H9 (cell line): ENCODE results near the gene GYG2. TPM values are rescaled to one million over a fixed set of nuclear protein-coding genes. Genes with fewer than 3 reads are reported as not detected.

ENCODE experiments used
- DNase-seq: peaks from one replicate; pipeline ENCODE4 v3.0.0-alpha.2; 2017
- H2AFZ ChIP-seq: one replicate; pipeline ENCODE4 v1.6.1; 2013; ENCODE audit warnings: mild to moderate bottlenecking, low read length, control low read depth, moderate library complexity
- H2AK5ac ChIP-seq: 2 replicates; pipeline ENCODE4 v1.6.1; 2013; ENCODE audit warnings: low read length, control low read depth, mixed read lengths; ENCODE audit not compliant: insufficient read length
- H2BK120ac ChIP-seq: one replicate; pipeline ENCODE4 v1.6.1; 2013; ENCODE audit warnings: low read depth, mild to moderate bottlenecking, low read length, control low read depth, inconsistent platforms; ENCODE audit not compliant: poor library complexity, severe bottlenecking
- H2BK12ac ChIP-seq: 2 replicates; pipeline ENCODE4 v1.6.1; 2013; ENCODE audit warnings: low read length, control low read depth, mixed read lengths, low read depth; ENCODE audit not compliant: insufficient read length
- H2BK15ac ChIP-seq: 2 replicates; pipeline ENCODE4 v1.6.1; 2013; ENCODE audit warnings: low read depth, low read length, control low read depth
- H2BK20ac ChIP-seq: one replicate; pipeline ENCODE4 v1.6.1; 2013; ENCODE audit warnings: low read depth, mild to moderate bottlenecking, low read length, control low read depth, inconsistent platforms; ENCODE audit not compliant: poor library complexity, severe bottlenecking
- H2BK5ac ChIP-seq: 2 replicates; pipeline ENCODE4 v1.6.1; 2013; ENCODE audit warnings: low read length, control low read depth, mixed read lengths; ENCODE audit not compliant: insufficient read length
- H3K14ac ChIP-seq: 2 replicates; pipeline ENCODE4 v1.6.1; 2013; ENCODE audit warnings: low read length, control low read depth; ENCODE audit not compliant: insufficient read depth
- H3K18ac ChIP-seq: 2 replicates; pipeline ENCODE4 v1.6.1; 2013; ENCODE audit warnings: low read depth, mild to moderate bottlenecking, mixed read lengths, low read length, control low read depth; ENCODE audit not compliant: insufficient read length
- H3K23ac ChIP-seq: 2 replicates; pipeline ENCODE4 v1.6.1; 2013; ENCODE audit warnings: low read length, control low read depth, mixed read lengths, low read depth; ENCODE audit not compliant: insufficient read length
- H3K23me2 ChIP-seq: 2 replicates; pipeline ENCODE4 v1.6.1; 2013; ENCODE audit warnings: low read depth, mild to moderate bottlenecking, mixed read lengths, low read length, control low read depth; ENCODE audit not compliant: insufficient read length, poor library complexity, severe bottlenecking
- H3K27ac ChIP-seq: 2 replicates; pipeline ENCODE4 v1.5.1; 2013; ENCODE audit warnings: low read length, control low read depth, mixed read lengths, low read depth; ENCODE audit not compliant: insufficient read length
- H3K27me3 ChIP-seq: 2 replicates; pipeline ENCODE4 v1.6.1; 2013; ENCODE audit warnings: low read length, control low read depth, inconsistent platforms; ENCODE audit not compliant: insufficient read depth
- H3K4ac ChIP-seq: 2 replicates; pipeline ENCODE4 v1.6.1; 2013; ENCODE audit warnings: low read depth, mild to moderate bottlenecking, control low read depth, inconsistent platforms, low read length, moderate library complexity
- H3K4me1 ChIP-seq: 2 replicates; pipeline ENCODE4 v1.6.1; 2013; ENCODE audit warnings: low read length, control low read depth, inconsistent platforms; ENCODE audit not compliant: insufficient read depth
- H3K4me2 ChIP-seq: 2 replicates; pipeline ENCODE4 v1.6.1; 2013; ENCODE audit warnings: low read length, control low read depth, mixed read lengths; ENCODE audit not compliant: insufficient read length, insufficient read depth
- H3K56ac ChIP-seq: 2 replicates; pipeline ENCODE4 v1.6.1; 2013; ENCODE audit warnings: low read depth, mild to moderate bottlenecking, mixed read lengths, low read length, control low read depth; ENCODE audit not compliant: insufficient read length
- H3K79me1 ChIP-seq: 2 replicates; pipeline ENCODE4 v1.6.1; 2013; ENCODE audit warnings: low read depth, mild to moderate bottlenecking, moderate library complexity, low read length, control low read depth, inconsistent platforms; ENCODE audit not compliant: insufficient read depth, poor library complexity, severe bottlenecking
- H3K79me2 ChIP-seq: 2 replicates; pipeline ENCODE4 v1.6.1; 2013; ENCODE audit warnings: low read length, control low read depth, inconsistent platforms; ENCODE audit not compliant: insufficient read depth
- H3K9ac ChIP-seq: 2 replicates; pipeline ENCODE4 v1.6.1; 2013; ENCODE audit warnings: low read length, control low read depth, mixed read lengths; ENCODE audit not compliant: insufficient read length; ENCODE audit errors: extremely low read depth
- H3K9me3 ChIP-seq: one replicate; pipeline ENCODE4 v1.6.1; 2013; ENCODE audit warnings: low read depth, low read length, inconsistent platforms; ENCODE audit not compliant: control insufficient read depth
- H3T11ph ChIP-seq: one replicate; pipeline ENCODE4 v1.6.1; 2013; ENCODE audit warnings: mild to moderate bottlenecking, low read length, control low read depth, inconsistent platforms
- H4K20me1 ChIP-seq: one replicate; pipeline ENCODE4 v1.6.1; 2013; ENCODE audit not compliant: control insufficient read depth, insufficient read length, insufficient read depth
- H4K5ac ChIP-seq: 2 replicates; pipeline ENCODE4 v1.6.1; 2013; ENCODE audit warnings: low read depth, mild to moderate bottlenecking, mixed read lengths, low read length, control low read depth; ENCODE audit not compliant: insufficient read length
- H4K8ac ChIP-seq: replicated peaks from 2 replicates; pipeline ENCODE4 v1.6.1; 2013; ENCODE audit warnings: low read length, control low read depth, mixed read lengths, low read depth; ENCODE audit not compliant: insufficient read length
- H4K91ac ChIP-seq: 2 replicates; pipeline ENCODE4 v1.6.1; 2013; ENCODE audit warnings: low read depth, mild to moderate bottlenecking, moderate library complexity, mixed read lengths, low read length, control low read depth; ENCODE audit not compliant: insufficient read length
- H3K27ac Mint-ChIP-seq, 3 experiments: 2 replicates in 2 of 3; 3 replicates in 1 of 3; pipeline ENCODE4 v1.8.0; 2020 to 2021; ENCODE audit warnings: mixed read lengths in 3 of 3, mild to moderate bottlenecking in 1 of 3, moderate library complexity in 1 of 3
- H3K27me3 Mint-ChIP-seq: 2 replicates; pipeline ENCODE4 v1.8.0; 2021; ENCODE audit warnings: low read depth, mild to moderate bottlenecking, moderate library complexity, mixed read lengths
- H3K36me3 Mint-ChIP-seq, 3 experiments: 2 replicates in 2 of 3; 3 replicates in 1 of 3; pipeline ENCODE4 v1.8.0; 2020 to 2021; ENCODE audit warnings: low read depth in 3 of 3, mixed read lengths in 3 of 3; ENCODE audit not compliant: insufficient read depth in 1 of 3
- H3K4me1 Mint-ChIP-seq, 2 experiments: 2 replicates each; pipeline ENCODE4 v1.8.0; 2020; ENCODE audit warnings: mixed read lengths in 2 of 2
- H3K4me3 Mint-ChIP-seq, 2 experiments: 2 replicates in 1 of 2; 3 replicates in 1 of 2; pipeline ENCODE4 v1.8.0; 2020 to 2021; ENCODE audit warnings: mild to moderate bottlenecking in 2 of 2, mixed read lengths in 2 of 2, moderate library complexity in 1 of 2
- H3K9me3 Mint-ChIP-seq, 2 experiments: 2 replicates in 1 of 2; 3 replicates in 1 of 2; pipeline ENCODE4 v1.8.0; 2020; ENCODE audit warnings: mild to moderate bottlenecking in 2 of 2, mixed read lengths in 2 of 2, moderate library complexity in 1 of 2
- WGBS: extraction: QIAGEN DNeasy Blood & Tissue Kit; methylation state at CpG from one replicate; pipeline ENCODE4 v1.1.7; 2013; ENCODE audit warnings: missing lambda C conversion rate, low lambda C conversion rate, mixed read lengths; ENCODE audit not compliant: insufficient read length; ENCODE audit errors: extremely low coverage; 5-methylcytosine and 5-hydroxymethylcytosine counted together
- total RNA-seq: library from RNA; stranded (reverse); gene quantifications from 2 replicates; pipeline ENCODE4 v1.2.1, GENCODE V29; 2021
- TF ChIP-seq, protein P1 (sequence below): fragments of 200-600 bp; sonication (generic); conservative IDR thresholded peaks from 3 replicates; pipeline ENCODE4 v1.8.0; 2021; ENCODE audit warnings: antibody characterized with exemption, mild to moderate bottlenecking

The GYG2 gene
- total RNA-seq, 1 experiment from 2014 or later, result 95.9 TPM

DNA sequence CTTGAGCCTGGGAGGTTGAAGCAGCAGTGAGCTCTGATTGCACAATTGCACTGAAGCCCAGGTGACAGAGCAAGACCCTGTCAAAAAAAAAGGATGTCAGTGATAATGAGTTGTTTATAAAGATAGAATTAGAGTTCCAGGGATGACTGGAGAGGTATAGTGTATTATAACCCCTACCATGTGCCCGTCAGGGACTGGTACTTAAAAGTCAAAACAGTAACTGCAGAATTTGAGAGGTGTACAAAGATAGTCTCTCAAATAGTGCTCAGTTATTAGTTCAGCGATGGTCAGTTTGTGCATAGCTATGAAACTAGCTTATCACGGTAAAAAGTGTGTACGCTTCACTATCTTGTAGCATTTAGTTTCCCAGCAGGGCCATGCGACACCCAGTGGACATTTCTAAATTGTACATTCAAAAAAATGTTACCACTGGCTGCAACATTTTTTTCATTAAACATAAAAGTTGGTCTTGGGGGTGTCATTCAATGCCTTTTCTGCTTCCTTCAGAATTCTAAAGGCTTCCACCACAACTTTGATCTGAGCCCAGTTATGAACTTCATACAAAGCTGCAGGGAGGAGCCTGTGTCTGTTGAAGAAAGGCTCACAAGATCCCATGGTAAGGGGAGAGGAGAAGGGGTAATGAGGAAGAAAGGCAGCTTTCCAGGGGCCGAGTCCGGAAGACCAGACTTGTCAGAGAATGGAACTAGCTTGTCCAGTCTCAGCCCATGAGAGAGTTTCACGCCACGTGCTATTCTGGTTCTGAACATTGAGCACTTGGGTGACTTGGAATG, 9.2 kb upstream of the GYG2 start:
- Histone ChIP-seq H4K8ac (no peak overlapping the region), H3K4me2 (no peak overlapping the region), H3K4ac (no peak overlapping the region), H2BK15ac (no peak overlapping the region), H3K18ac (no peak overlapping the region), H3K79me1 (no peaks in the 10 kb centered on the region), H3K27ac (no peak overlapping the region), H3T11ph (no peak overlapping the region), H4K5ac (no peak overlapping the region), H2AK5ac (no peak overlapping the region), H3K27me3 (no peaks in the 10 kb centered on the region), H3K79me2 (no peaks in the 10 kb centered on the region), H2BK5ac (no peak overlapping the region), H3K4me1 (no peaks in the 10 kb centered on the region), H2AFZ (no peak overlapping the region), H4K91ac (no peak overlapping the region), H3K9ac (no peak overlapping the region), H4K20me1 (no peaks in the 10 kb centered on the region), H3K14ac (no peak overlapping the region), H3K9me3 (no peaks in the 10 kb centered on the region), H3K56ac (no peak overlapping the region), H2BK120ac (no peak overlapping the region), H3K23ac (no peak overlapping the region), H2BK12ac (no peak overlapping the region), H2BK20ac (no peak overlapping the region), H3K23me2 (no peaks in the 10 kb centered on the region)
- no peak overlapping the region for H3K27ac Mint-ChIP-seq
- H3K27me3 Mint-ChIP-seq, result no peaks in the 10 kb centered on the region
- H3K4me3 Mint-ChIP-seq, result no peak overlapping the region
- WGBS, result no CpG with 5 or more reads among the region's 9 CpGs
- H3K36me3 Mint-ChIP-seq, result no peaks in the 10 kb centered on the region; a peak in 1 of 7 replicates
- H3K9me3 Mint-ChIP-seq, result no peaks in the 10 kb centered on the region
- H3K4me1 Mint-ChIP-seq, result peaks cover 7 to 8% of the 10 kb centered on the region in 2 experiments; a peak in 3 of 4 replicates
- TF ChIP-seq, protein P1, sequence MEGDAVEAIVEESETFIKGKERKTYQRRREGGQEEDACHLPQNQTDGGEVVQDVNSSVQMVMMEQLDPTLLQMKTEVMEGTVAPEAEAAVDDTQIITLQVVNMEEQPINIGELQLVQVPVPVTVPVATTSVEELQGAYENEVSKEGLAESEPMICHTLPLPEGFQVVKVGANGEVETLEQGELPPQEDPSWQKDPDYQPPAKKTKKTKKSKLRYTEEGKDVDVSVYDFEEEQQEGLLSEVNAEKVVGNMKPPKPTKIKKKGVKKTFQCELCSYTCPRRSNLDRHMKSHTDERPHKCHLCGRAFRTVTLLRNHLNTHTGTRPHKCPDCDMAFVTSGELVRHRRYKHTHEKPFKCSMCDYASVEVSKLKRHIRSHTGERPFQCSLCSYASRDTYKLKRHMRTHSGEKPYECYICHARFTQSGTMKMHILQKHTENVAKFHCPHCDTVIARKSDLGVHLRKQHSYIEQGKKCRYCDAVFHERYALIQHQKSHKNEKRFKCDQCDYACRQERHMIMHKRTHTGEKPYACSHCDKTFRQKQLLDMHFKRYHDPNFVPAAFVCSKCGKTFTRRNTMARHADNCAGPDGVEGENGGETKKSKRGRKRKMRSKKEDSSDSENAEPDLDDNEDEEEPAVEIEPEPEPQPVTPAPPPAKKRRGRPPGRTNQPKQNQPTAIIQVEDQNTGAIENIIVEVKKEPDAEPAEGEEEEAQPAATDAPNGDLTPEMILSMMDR, result peak; percentile 57
- no peak for DNase-seq
